AG09309 (cell line): Measurements from ENCODE around the gene MYBPC2.
"Not testable (repeated sequence)": the region's sequence is repeated elsewhere in the genome, so short reads cannot be mapped to it uniquely, and the experiment has no call there.

Experiments
- DNase-seq: peaks from one replicate; pipeline ENCODE4 v3.0.0-alpha.2; 2010; ENCODE audit warnings: low read depth
- H3K4me3 ChIP-seq: 2 replicates; pipeline ENCODE4 v1.5.1; 2011; ENCODE audit warnings: mild to moderate bottlenecking, low read depth, low read length, moderate library complexity; ENCODE audit not compliant: control insufficient read depth
- TF ChIP-seq, protein P1 (sequence below): IDR thresholded peaks from 2 replicates; pipeline ENCODE4 v1.5.1; 2011; ENCODE audit warnings: mild to moderate bottlenecking, low read depth, low read length, inconsistent platforms; ENCODE audit not compliant: insufficient read depth, control insufficient read depth; ENCODE audit errors: missing control alignments

Gene MYBPC2

DNA sequence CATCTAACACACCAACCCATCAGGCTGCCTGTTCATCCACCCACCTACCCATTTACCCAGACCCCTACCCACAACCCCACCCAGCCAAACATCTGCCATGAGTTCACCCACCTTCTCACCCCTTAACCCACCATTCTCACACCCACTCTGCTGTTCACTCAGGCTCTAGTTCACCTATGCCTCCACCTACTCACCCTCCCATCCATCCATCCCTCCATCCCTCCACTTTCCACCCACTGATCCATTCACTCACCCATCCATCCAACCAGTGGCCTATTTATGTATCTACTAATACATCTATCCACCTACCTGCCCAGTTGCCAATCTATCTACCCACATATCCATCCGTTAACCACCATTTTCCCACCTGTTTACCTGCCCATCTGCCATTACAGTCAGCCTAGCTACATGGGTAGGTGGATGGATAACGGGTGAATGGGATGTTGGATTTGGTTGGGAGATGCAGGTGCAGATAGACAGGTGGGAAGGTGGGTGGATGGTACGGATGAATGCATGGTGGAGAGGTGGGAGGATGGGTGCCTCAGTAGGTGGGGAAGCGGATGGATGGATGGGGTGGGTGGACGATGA is 5.3 kb downstream of the MYBPC2 start:
- no peak for DNase-seq
- no peak overlapping the region for H3K4me3 ChIP-seq
- TF ChIP-seq, protein P1, sequence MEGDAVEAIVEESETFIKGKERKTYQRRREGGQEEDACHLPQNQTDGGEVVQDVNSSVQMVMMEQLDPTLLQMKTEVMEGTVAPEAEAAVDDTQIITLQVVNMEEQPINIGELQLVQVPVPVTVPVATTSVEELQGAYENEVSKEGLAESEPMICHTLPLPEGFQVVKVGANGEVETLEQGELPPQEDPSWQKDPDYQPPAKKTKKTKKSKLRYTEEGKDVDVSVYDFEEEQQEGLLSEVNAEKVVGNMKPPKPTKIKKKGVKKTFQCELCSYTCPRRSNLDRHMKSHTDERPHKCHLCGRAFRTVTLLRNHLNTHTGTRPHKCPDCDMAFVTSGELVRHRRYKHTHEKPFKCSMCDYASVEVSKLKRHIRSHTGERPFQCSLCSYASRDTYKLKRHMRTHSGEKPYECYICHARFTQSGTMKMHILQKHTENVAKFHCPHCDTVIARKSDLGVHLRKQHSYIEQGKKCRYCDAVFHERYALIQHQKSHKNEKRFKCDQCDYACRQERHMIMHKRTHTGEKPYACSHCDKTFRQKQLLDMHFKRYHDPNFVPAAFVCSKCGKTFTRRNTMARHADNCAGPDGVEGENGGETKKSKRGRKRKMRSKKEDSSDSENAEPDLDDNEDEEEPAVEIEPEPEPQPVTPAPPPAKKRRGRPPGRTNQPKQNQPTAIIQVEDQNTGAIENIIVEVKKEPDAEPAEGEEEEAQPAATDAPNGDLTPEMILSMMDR, result no peak

DNA sequence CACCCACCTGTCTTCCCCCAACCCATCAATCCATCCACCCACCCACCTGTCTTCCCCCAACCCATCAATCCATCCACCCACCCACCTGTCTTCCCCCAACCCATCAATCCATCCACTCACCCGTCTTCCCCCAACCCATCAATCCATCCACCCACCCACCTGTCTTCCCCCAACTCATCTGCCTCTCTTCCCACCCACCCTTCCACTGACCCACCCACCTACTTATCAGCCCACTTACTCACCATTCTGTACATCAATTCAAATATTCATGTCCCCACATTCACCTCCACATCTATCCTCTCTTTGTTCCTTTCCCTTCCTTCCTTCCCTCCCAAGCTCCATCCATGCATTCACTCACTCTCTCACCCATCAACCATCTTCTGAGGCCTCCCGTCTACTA is 6.4 kb downstream of the MYBPC2 start:
- not testable (repeated sequence) for DNase-seq, H3K4me3 ChIP-seq

DNA sequence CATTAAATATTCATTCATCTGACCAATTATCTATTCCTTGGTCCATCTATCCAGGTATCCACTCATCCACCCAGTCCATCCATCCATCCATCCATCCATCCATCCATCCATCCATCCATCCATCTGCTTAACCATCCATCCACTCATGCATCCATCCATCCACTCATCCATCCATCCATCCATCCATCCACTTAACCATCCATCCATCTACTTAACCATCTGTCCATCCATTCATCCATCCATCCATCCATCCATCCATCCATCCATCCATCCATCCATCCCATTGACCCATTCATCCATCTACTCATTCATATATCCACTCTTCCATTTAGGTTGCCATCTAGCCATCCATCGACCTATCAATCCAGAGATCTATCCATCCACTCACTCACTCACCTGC is 11.4 kb downstream of the MYBPC2 start:
- no peak overlapping the region for H3K4me3 ChIP-seq
- DNase-seq, result no peak
- TF ChIP-seq, protein P1, result no peak

DNA sequence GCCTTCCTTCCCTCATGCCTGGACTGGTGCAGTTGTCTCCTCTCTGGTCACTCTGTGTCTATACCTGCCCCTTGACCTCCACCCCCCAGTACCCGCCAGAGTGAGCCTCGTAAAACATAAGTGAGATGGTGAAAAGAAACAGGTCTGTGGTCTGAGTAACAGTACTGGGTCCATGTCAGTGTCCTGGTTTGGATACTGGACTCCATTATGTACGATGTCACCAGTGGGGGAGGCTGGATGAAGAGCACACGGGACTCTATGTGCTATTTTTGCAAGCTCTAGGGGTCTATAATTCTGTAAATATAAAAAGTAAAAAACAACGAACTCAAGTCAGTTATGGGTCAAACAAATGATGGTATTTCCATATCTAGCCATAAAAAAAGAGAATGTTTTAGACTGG is 14.4 kb downstream of the MYBPC2 start:
- H3K4me3 ChIP-seq, result no peak overlapping the region
- TF ChIP-seq, protein P1, result no peak
- DNase-seq, result no peak

DNA sequence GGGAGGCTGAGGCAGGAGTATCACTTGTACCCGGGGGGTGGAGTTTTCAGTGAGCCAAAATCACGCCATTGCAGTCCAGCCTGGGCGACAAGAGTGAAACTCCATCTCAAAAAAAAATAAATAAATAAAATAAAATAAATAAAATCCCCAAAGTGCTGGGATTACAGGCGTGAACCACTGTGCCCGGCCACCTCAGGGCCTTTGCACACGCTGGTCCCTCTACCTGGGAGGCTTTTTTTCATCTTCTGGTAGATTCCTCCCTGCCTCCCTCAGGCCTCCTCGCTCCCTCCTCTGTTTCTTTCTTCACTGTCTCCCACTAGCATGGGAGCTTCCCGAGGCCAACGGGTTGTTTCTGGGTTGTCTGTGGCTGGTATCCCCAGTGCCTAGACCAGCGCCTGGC is 15.1 kb downstream of the MYBPC2 start:
- TF ChIP-seq, protein P1, result no peak
- no peak overlapping the region for H3K4me3 ChIP-seq
- no peak for DNase-seq

DNA sequence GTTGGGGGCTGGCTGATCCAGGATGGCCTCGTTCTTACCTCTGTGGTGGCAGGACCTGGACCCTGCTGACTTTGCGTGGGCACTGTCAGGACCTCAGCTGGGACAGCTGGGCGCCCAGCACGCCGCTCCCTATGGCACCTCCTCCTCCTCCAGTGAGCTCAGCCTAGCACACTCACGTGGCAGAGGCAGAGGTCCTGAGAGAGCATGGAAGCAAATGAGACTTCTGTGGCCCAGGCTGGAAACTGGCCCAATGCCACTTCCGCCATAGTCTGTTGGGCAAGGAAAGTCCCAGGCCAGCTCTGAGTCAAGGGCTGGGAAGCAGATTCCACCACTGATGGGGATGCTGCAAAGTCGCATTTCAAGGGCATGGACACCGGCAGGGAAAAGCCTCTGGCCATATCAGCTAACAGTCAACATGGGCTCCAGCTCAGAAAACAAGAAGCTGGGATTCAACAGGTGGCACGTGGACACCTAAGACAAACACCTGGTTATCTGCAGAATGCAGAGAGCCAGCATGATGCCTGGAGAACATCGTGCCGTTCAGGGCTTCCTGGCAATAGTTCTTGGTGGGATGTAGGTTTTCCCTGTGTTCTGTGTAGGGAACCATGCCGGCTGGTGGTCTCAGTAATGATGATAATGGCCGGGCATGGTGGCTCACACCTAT is 16.7 kb downstream of the MYBPC2 start:
- no peak overlapping the region for H3K4me3 ChIP-seq
- DNase-seq, result no peak
- TF ChIP-seq, protein P1, result no peak

DNA sequence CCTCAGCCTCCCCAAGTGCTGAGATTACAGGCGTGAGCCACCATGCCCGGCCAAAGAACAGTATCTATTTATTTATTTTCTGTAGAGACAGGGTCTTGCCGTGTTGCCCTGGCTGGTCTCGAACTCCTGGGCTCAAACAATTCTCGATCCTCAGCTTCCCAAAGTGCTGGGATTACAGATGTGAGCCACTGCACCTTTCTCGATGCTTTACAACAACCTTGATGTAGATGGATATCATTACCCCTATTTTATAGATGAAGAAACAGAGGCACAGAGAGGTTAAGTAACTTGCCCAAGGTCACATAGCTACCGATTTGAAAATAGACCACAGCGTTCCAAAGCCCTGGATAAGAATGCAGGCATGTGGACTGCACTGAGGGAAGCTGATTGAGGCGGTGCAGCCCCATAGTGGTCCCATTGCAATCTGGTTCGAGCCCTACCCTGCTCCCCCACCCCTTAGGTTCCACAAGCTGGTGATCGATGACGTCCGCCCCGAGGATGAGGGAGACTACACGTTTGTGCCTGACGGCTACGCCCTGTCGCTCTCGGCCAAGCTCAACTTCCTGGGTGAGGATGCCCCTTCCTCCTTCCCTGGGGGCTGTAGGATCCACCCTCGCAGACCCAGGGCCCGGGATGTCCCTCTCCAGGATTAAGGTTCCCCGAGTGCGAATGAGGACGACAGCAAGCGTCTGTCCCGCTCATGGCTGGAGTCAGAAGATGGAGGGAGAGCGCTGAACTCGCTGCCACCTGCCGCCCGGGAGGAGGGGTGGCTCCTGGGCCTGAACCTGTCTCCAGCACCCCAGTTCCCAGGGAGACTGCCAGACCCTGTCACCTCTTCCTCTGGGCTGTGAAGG is 17.9 kb downstream of the MYBPC2 start:
- no peak overlapping the region for H3K4me3 ChIP-seq
- DNase-seq, result no peak
- TF ChIP-seq, protein P1, result no peak
